ENCODE measurements around the gene CDK19. TPM values are rescaled to one million over a fixed set of nuclear protein-coding genes. Genes with fewer than 3 reads are reported as not detected.
A peak's percentile ranks its signal among the peaks of the same experiment; 100 is the strongest.

CDK19 gene
- total RNA-seq, 1 experiment from 2014 or later, result 10.5 TPM

DNA sequence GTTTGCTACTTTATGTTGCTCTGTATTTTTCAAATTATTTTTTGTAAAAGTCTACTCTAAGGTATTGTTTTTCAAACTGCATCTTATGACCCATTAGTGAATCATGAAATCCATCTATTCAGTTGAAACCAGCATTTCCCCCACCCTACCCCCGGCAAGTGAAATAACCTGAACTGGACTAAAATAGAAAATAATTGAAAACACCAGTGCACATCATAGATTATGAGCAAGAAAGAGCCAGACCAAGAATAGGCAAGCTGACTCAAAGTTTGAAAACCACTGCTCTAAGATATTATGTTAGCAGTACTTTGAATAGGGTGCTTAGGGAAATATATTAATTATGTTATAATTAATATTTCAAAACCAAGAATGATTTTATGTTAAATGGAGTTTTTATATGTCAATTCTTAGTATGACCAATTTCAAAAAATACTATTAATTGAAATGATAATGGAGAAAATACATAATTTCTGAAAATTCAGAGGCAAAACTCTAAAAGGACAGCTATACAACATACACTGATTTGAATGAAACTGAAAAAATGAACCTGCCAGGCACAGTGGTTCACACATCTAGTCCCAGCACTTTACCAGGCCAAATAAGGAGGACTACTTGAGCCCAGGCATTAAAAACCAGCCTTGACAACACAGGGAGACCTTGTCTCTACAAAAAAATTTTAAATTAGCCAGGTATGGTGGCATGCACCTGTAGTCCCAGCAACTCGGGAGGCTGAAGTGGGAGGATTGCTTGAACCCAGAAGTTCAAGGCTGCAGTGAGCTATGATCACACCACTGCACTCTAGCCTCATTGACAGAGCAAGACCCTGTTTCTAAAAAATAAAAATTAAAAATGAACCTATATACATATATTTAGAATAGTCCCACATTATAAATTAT, 112.0 kb downstream of the CDK19 start:
- DNase-seq (ENCODE audit: low spot score), result no peak

DNA sequence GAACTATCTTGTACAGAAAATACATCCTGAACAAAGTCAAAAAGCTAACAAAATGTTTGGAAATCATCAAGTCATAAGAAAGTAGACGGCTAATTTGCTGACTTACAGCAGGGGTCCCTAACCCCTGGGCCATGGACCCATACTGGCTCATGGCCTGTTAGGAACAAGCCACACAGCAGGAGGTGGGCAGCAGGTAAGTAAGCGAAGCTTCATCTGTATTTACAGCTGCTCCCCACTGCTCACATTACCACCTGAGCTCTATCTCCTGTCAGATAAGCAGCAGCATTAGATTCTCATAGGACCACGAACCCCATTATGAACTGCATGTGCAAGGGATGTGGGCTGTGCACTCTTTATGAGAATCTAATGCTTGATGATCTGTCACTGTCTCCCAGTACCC, 115.5 kb downstream of the CDK19 start:
- DNase-seq (ENCODE audit: low spot score), result no peak

DNA sequence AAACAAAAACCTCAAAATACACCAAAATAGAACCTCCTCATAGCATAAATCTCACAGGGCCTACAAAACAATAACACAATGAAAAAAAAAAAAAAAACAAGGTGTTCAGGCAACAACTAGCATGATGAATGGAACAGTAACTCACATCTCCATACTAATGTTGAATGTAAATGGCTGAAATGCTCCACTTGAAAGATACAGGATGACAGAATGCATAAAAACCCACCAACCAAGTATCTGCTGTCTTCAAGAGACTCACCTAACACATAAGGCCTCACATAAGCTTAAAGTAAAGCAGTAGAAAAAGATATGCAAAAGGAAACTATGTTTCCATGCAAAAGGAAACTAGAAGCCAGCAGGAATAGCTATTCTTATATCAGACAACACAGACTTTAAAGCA, 121.3 kb downstream of the CDK19 start:
- no peak for DNase-seq (ENCODE audit: low spot score)

DNA sequence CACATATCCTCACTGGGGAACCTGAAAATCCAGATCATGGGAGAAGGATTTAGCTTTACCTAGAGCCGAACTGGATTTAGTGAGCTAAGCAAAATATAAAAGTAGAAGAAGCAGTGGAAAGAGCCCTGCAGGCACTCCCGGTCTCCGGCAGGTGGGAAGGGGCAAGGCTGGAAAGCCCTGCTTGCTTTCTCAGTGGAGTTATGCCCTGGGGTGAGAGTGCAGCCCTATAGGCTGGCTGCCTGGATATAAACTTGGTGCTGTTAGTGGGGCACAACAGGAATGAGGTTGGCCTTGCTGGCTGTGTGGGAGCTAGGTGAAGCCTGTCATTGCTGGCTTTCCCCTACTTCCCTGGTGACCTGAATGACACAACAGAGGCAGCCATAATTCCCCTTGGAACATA, 122.0 kb downstream of the CDK19 start:
- DNase-seq (ENCODE audit: low spot score), result no peak

DNA sequence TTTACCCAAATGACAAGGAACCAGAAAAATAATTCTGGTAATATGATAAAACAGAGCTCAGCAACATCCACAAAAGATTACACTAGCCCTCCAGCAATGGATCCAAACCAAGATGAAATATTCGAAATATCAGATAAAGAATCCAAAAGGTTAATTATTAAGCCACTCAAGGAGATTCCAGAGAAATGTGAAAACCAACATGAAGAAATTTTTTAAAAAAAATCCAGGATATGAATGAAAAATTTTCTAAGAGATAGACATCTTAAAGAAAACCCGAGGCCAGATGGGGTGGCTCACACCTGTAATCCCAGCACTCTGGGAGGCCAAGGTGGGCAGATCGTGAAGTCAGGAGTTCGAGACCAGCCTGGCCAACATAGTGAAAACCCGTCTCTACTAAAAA, 124.4 kb downstream of the CDK19 start:
- DNase-seq (ENCODE audit: low spot score), result no peak

DNA sequence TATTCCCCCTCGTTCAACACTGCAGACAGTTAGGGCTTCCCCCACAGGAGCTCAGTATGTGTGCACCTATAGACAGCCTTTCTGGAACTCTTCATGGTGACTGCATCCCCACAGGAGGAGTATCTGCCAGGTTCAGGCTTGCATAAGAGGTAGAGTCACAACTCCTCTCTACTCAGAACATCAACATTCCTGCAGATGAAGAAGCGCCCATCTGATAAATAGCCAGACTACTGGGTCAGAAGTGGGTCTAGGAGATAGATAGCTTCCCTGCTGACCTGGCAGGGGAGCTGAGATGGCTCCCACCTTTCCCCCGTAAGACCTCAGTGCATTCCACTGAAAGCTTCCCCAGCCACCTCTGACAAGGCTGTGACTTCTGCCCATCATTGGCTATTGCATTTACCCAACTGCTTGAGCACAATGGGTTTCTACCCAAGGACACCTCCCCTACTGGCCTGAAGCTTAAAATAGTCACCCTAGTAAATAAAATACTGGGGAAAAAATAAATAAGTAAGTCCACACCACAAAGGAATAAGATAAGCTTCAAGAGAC, 125.1 kb downstream of the CDK19 start:
- no peak for DNase-seq (ENCODE audit: low spot score)

- DNase-seq (ENCODE audit: low spot score), result no peak
These were observed 125.9 kb downstream of the CDK19 start for GRCh38 chr6:110689275-110689935.

- no peak for DNase-seq (ENCODE audit: low spot score)
These were observed 126.5 kb downstream of the CDK19 start for GRCh38 chr6:110688661-110689268.

DNA sequence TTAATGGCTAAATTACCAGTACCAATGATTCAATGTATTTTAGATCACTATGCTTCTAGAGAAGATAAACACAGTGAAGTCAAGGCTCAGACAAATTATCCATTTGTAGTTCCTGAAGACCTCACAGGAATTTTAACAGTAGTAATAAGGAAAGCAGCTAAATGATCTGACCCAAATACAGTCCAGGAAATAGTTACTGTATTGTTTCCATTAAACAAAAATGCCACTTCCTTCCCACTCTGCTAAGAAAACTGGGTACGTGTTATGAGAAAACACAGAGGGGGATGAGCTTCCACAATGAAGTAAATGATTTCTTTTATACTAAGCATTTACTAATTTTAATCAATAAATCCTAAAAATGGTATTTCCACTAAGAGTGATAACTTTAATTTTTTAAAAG, 127.9 kb downstream of the CDK19 start:
- no peak for DNase-seq (ENCODE audit: low spot score)

DNA sequence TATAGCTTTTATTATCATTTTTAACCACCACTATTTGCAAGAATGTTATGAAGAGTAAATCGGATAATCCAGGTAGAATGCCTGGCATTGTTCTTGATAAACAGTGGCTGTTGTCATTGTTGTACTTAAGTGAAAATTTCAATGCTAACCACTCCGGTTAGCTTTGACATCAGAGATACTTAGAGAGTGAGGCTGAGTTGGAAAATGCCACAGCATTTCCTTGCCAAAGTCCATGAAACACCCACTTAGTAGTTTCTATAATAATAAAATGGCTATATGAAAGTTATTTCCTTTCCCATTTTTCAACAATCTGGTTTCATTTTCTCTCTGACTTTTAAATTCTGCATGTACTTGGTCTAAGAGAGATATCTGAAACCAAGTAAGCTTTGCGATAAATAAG, 132.0 kb downstream of the CDK19 start:
- DNase-seq (ENCODE audit: low spot score), result no peak

DNA sequence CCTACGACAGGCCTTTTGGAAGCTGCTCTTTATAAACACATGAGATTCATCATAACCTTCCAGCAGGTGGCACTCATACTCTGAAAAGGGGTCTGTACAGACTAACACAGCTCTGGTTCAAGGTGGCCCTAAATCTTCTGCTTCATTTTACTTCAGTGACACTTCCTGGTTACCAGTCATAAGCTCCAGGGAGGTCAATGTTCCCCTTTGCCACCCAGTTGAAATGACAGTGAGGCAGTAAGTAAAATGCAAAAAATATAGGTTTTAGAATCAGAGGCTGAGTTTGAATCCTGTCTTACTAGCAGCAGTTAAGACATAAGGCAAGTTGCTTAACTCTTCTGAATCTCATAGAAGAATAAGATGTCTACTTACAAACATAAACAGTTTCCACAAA, 132.8 kb downstream of the CDK19 start:
- peak; percentile 84 for DNase-seq (ENCODE audit: low spot score)

DNA sequence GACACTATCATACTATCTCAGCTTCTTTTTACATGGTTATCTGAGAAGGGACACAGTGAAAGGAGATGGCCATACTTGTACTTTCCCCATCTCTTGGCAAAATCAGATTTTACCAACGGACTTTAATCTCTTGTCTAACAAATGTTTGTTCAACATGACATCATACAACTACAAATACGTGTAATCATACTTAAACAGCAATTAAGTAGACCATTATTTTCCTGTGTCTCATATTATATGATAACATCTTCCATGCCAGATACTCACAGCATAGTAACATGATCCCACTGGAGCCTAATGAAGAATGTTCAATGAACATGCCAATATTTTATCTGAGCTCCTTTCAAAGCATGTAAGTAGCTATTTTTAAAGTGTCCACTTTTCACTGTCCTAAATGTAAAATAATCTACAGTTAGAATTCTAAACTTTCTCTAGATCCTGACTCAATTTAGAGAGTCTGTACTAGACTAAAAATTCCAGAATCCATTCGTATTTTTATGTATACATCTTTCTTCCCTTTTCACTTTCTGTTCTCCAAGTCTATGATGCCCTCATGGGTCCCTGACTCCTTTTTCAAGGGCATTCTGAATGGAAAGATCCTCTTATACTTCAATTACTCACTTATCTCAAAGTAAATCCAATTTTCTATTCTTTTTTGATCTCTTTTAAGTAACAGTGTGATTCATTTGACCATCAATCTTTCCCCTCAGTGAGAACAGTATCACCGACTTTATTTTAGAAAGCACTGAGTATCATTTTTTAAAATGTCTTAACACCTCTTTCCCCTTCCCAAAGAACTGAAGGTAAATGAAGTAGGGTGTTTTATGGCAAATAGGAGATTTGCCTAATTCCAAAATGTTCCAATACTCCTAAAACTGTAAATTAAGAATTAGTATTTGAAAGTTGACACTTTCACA, 133.5 kb downstream of the CDK19 start:
- DNase-seq (ENCODE audit: low spot score), result no peak

GRCh38 chr6:110676396-110676795, 138.9 kb downstream of the CDK19 start:
- no peak for DNase-seq (ENCODE audit: low spot score)

DNA sequence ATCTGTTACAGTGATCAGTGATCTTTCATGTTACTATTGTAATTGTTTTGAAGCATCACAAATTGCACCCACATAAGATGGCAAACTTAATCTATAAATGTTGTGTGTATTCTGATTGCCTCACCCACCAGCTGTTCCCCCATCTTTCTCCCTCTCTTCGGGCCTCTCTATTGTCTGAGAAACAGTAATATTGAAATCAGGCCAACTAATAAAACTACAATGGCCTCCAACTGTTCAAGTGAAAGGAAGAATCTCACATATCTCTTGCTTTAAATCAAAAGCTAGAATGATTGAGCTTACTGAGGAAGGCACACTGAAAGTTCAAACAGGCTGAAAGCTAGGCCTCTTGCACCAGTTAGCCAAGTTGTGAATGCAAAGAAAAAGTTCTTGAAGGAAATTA, 141.2 kb downstream of the CDK19 start:
- DNase-seq (ENCODE audit: low spot score), result no peak

- DNase-seq (ENCODE audit: low spot score), result no peak
These were observed 143.1 kb downstream of the CDK19 start for GRCh38 chr6:110672122-110672521.

DNA sequence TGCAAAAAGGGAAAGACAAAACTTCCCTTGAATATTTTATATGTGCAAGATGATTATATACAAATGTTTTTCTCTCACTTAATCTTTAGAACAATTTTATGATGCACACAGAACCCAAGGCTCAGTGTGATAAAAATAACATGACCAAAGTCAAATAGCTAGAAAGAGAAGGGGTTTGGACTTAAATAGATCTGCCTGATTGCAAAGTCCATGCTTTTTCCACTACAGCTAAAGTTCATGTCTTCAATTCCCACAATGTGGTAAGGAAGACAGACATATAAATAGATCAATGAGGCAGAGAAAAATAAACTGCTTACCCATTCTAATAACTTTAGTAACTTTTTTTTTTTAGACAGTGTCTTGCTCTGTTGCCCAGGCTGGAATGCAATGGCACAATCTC, 143.8 kb downstream of the CDK19 start:
- DNase-seq (ENCODE audit: low spot score), result no peak

- no peak for DNase-seq (ENCODE audit: low spot score)
These were observed 149.7 kb downstream of the CDK19 start for GRCh38 chr6:110665600-110665999.

GRCh38 chr6:110664933-110665332, 150.3 kb downstream of the CDK19 start:
- no peak for DNase-seq (ENCODE audit: low spot score)

- no peak for DNase-seq (ENCODE audit: low spot score)
These were observed 152.6 kb downstream of the CDK19 start for GRCh38 chr6:110662490-110663211.

DNA sequence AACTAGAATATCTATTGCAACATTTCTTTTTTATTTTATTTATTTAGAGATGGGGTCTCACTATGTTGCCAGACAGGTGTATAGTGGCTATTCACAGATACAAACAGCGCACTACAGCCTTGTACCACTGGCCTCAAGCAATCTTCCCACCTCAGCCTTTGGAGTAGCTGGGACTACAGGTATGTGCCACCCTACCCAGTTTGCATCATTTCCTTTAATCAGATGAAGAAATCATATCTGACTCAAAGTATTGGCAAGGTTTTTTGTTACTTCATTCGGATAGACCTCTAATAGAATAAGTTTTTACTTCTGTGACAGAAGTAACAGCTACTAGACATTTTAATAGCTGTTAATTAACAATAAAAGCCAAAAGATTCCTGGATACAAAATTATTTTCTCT, 153.9 kb downstream of the CDK19 start:
- no peak for DNase-seq (ENCODE audit: low spot score)
